Type B pancreatic cell (in vitro differentiated cells): ENCODE data around the gene LASP1NB.

Experiments used
- DNase-seq: peaks from one replicate; pipeline ENCODE4 v3.0.0; 2021; ENCODE audit warnings: mixed read lengths; ENCODE audit not compliant: unreplicated experiment; ENCODE audit errors: extremely low spot score
- H3K27ac Mint-ChIP-seq: 2 replicates; pipeline ENCODE4 v1.8.0; 2021; ENCODE audit warnings: mild to moderate bottlenecking, mixed read lengths
- H3K27me3 Mint-ChIP-seq: 2 replicates; pipeline ENCODE4 v1.8.0; 2021; ENCODE audit warnings: mixed read lengths
- H3K36me3 Mint-ChIP-seq: 2 replicates; pipeline ENCODE4 v1.8.0; 2021; ENCODE audit warnings: mixed read lengths
- H3K4me1 Mint-ChIP-seq: one replicate; pipeline ENCODE4 v1.8.0; 2021; ENCODE audit warnings: mixed read lengths; ENCODE audit not compliant: unreplicated experiment
- H3K4me3 Mint-ChIP-seq: 2 replicates; pipeline ENCODE4 v1.8.0; 2021; ENCODE audit warnings: mild to moderate bottlenecking, mixed read lengths
- H3K9me3 Mint-ChIP-seq: 2 replicates; pipeline ENCODE4 v1.8.0; 2021; ENCODE audit warnings: mixed read lengths
- TF ChIP-seq, protein P1 (sequence below): fragments of 200-600 bp; sonication (generic); conservative IDR thresholded peaks from 2 replicates; pipeline ENCODE4 v1.5.0; 2021; ENCODE audit warnings: antibody characterized with exemption, mild to moderate bottlenecking

LASP1NB gene

DNA sequence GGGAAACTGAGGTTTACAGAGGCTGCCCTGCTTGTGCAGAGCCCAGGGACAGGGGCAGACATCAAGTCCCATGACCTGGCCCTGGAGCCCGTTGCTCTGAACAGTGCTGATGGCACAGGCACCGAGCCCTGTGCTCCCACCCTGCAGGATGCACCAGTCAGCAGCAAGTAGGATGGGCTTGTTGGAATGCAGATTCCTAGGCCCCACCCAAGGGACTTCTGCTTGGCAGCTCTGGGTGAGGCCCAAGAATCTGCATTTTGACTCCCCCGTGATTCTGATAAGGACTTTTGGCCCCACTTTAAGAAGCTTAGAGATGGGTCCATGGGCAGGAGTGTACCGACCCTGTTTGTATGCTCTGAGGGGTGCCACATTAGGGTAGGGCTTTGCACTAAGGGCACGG lies 32.3 kb upstream of the LASP1NB start:
- Mint-ChIP-seq H3K27ac (no peak overlapping the region), H3K27me3 (no peaks in the 10 kb centered on the region), H3K4me3 (no peak overlapping the region), H3K4me1 (peaks cover 14% of the 10 kb centered on the region), H3K9me3 (no peaks in the 10 kb centered on the region), H3K36me3 (peaks cover 4% of the 10 kb centered on the region)
- TF ChIP-seq, protein P1, sequence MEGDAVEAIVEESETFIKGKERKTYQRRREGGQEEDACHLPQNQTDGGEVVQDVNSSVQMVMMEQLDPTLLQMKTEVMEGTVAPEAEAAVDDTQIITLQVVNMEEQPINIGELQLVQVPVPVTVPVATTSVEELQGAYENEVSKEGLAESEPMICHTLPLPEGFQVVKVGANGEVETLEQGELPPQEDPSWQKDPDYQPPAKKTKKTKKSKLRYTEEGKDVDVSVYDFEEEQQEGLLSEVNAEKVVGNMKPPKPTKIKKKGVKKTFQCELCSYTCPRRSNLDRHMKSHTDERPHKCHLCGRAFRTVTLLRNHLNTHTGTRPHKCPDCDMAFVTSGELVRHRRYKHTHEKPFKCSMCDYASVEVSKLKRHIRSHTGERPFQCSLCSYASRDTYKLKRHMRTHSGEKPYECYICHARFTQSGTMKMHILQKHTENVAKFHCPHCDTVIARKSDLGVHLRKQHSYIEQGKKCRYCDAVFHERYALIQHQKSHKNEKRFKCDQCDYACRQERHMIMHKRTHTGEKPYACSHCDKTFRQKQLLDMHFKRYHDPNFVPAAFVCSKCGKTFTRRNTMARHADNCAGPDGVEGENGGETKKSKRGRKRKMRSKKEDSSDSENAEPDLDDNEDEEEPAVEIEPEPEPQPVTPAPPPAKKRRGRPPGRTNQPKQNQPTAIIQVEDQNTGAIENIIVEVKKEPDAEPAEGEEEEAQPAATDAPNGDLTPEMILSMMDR = no peak
- DNase-seq = no peak

DNA sequence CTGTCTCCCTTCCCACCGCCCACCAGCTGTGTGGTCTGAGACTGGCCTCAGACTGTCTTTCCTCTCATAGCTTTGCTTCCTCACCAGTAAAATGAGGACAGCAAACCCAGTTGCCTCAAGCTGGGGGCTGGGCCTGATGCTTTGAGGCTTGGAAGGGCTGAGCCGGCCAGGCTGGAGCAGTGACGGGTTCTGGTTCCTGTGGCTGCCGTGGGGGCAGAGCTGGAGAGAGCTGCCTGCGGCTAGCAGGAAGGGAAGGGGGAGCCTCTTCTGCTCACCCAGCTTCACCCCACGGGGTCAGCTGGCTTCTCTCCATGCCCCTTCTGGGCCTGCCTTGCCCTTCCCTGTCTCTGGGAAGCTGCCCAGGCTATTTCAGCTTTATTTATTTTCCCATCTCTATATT lies 31.8 kb upstream of the LASP1NB start:
- H3K36me3 Mint-ChIP-seq = peaks cover 9% of the 10 kb centered on the region
- no peak overlapping the region for H3K4me3 Mint-ChIP-seq
- no peaks in the 10 kb centered on the region for H3K9me3 Mint-ChIP-seq
- peaks cover 16% of the 10 kb centered on the region for H3K4me1 Mint-ChIP-seq
- TF ChIP-seq, protein P1 = no peak
- H3K27me3 Mint-ChIP-seq = no peaks in the 10 kb centered on the region
- no peak for DNase-seq
- H3K27ac Mint-ChIP-seq = no peak overlapping the region

DNA sequence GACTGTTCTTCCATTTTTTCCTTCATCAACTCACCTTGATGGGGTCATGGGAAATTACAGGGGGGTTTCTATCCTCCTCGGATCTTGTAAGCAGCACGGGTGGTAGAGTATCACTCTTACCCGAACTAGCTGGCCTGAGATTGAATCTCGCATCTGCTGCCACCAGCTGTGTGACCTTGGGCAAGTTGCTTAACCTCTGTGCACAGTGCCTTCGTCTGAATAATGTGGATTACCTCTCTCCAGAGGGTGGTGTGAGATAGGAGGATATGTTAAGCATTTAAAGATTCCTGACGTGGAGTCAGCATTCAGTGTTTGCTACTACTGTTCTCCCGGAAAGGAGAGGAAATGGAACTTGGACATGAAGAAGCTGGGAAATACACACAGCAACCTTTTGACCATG lies 31.1 kb upstream of the LASP1NB start:
- Mint-ChIP-seq H3K27ac (peak overlapping the region; percentile 46), H3K9me3 (no peaks in the 10 kb centered on the region), H3K4me3 (no peak overlapping the region), H3K36me3 (peaks cover 11% of the 10 kb centered on the region), H3K4me1 (peaks cover 16% of the 10 kb centered on the region), H3K27me3 (no peaks in the 10 kb centered on the region)
- TF ChIP-seq, protein P1 = no peak
- DNase-seq = no peak

DNA sequence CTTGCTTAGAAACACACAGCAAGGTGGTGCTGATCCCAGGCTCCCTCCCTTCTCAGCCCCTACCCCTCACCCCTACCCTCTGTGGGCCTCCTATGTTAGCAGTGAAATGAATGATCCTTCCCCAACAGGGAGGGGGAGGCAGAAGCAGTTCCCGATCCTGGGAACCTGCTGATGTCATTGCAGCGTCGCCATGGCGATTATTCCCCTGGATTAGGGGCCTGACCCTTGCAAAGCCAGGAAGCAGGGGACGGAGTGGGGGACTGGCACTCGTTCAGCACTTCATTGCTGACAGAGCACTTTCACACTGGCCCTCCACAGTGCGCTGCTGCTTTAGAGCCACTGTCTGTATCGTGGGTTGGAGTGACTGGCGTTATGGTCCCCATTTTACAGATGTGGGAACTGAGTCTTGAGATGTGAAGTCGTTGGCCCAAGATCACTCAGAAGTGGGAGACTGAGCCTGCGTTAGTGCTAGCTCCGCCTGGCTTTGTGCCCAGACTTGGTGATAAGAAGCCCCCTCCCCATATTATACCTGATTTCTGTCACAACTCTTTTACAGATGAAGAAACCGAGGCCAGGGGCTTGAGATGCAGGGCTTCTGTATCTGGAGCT lies 29.0 kb upstream of the LASP1NB start:
- Mint-ChIP-seq H3K4me3 (no peak overlapping the region), H3K36me3 (peaks cover 7% of the 10 kb centered on the region), H3K9me3 (no peaks in the 10 kb centered on the region), H3K27ac (peak overlapping the region; percentile 66), H3K4me1 (peaks cover 21% of the 10 kb centered on the region), H3K27me3 (no peaks in the 10 kb centered on the region)
- DNase-seq = no peak
- TF ChIP-seq, protein P1 = no peak

DNA sequence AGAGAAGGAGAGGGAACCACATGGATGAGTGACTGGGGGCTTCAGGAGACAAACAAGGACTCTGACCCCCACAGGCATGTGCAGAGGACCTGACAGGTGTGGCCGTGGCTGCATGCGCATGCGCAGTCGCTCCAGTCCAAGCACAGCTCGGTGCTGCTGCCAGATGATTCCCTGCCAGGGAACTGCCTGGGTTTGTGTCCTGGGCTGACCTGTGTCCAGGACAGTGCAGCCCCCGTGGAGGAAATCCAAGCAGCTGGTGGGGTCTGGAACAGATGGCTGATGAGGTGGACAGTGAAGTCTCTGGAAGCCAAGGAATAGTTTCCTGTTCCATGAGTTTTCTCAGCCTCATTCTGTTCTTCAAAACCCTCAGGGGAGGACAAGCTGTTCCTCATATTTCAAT lies 28.2 kb upstream of the LASP1NB start:
- TF ChIP-seq, protein P1 = no peak
- no peaks in the 10 kb centered on the region for H3K27me3 Mint-ChIP-seq
- no peak for DNase-seq
- no peak overlapping the region for H3K4me3 Mint-ChIP-seq
- no peak overlapping the region for H3K27ac Mint-ChIP-seq
- H3K4me1 Mint-ChIP-seq = peaks cover 21% of the 10 kb centered on the region
- peaks cover 7% of the 10 kb centered on the region for H3K36me3 Mint-ChIP-seq
- H3K9me3 Mint-ChIP-seq = no peaks in the 10 kb centered on the region
